PC-9 (cell line): ENCODE measurements around the gene TMA7B.

ENCODE experiments used
- EZH2 ChIP-seq: fragments of 200-600 bp; sonication (generic); IDR thresholded peaks from 2 replicates; pipeline ENCODE4 v1.8.0; 2017; ENCODE audit warnings: antibody characterized with exemption, low read depth
- TF ChIP-seq, protein P1 (sequence below): fragments of 200-600 bp; sonication (generic); conservative IDR thresholded peaks from 2 replicates; pipeline ENCODE4 v1.6.1; 2017; ENCODE audit warnings: mixed run types, antibody characterized with exemption, mild to moderate bottlenecking, moderate library complexity

DNA sequence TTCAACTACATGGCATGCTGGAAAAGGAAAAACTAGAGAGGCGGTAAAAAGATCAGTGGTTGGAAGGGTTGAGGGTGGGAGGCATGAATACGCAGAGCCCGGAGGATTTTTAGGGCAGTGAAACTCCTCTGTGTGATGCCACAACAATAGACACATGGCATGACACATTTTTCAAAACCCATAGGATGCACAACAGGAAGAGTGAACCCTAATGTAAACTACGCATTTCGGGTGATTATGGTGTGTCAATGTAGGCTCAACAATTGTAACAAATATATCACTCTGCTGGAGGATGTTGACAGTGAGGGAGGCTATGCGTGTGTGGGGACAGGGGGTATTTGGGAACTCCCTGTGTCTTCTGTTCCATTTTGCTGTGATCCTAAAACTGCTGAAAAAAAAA, 18.9 kb downstream of the TMA7B start:
- TF ChIP-seq, protein P1, sequence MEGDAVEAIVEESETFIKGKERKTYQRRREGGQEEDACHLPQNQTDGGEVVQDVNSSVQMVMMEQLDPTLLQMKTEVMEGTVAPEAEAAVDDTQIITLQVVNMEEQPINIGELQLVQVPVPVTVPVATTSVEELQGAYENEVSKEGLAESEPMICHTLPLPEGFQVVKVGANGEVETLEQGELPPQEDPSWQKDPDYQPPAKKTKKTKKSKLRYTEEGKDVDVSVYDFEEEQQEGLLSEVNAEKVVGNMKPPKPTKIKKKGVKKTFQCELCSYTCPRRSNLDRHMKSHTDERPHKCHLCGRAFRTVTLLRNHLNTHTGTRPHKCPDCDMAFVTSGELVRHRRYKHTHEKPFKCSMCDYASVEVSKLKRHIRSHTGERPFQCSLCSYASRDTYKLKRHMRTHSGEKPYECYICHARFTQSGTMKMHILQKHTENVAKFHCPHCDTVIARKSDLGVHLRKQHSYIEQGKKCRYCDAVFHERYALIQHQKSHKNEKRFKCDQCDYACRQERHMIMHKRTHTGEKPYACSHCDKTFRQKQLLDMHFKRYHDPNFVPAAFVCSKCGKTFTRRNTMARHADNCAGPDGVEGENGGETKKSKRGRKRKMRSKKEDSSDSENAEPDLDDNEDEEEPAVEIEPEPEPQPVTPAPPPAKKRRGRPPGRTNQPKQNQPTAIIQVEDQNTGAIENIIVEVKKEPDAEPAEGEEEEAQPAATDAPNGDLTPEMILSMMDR, result no peak
- TF ChIP-seq EZH2, result no peak
